Loucy (cell line): Measurements from ENCODE around the gene CSNK1G1.

Source experiments
- EZH2phosphoT487 ChIP-seq: fragments of 200-600 bp; IDR thresholded peaks from 2 replicates; pipeline ENCODE4 v1.6.1; 2018; ENCODE audit warnings: antibody characterized with exemption, mild to moderate bottlenecking, moderate library complexity, borderline replicate concordance
- TF ChIP-seq, protein P1 (sequence below): fragments of 200-600 bp; sonication (generic); conservative IDR thresholded peaks from 2 replicates; pipeline ENCODE4 v1.5.1; 2014; ENCODE audit warnings: mild to moderate bottlenecking, antibody characterized with exemption, low read length

DNA sequence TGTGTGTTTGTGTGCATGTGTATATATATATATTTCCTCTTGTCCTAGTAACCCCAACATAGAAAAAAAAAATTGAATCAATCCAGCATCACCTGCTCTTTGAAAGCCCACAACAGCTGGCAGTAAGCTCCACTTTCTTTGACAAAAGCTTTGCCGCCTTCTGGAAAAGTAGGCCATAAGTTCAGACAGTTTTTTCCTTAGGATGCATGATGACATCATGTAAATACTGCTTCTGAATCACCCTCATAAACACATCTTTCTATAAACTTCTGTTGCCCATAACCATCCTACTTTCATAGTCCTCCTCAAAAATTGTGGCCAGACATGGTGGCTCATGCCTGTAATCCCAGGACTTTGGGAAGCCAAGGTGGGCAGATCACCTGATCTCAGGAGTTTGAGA lies 67.4 kb downstream of the CSNK1G1 start:
- TF ChIP-seq, protein P1, sequence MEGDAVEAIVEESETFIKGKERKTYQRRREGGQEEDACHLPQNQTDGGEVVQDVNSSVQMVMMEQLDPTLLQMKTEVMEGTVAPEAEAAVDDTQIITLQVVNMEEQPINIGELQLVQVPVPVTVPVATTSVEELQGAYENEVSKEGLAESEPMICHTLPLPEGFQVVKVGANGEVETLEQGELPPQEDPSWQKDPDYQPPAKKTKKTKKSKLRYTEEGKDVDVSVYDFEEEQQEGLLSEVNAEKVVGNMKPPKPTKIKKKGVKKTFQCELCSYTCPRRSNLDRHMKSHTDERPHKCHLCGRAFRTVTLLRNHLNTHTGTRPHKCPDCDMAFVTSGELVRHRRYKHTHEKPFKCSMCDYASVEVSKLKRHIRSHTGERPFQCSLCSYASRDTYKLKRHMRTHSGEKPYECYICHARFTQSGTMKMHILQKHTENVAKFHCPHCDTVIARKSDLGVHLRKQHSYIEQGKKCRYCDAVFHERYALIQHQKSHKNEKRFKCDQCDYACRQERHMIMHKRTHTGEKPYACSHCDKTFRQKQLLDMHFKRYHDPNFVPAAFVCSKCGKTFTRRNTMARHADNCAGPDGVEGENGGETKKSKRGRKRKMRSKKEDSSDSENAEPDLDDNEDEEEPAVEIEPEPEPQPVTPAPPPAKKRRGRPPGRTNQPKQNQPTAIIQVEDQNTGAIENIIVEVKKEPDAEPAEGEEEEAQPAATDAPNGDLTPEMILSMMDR: no peak
- no peak for TF ChIP-seq EZH2phosphoT487
